CD1c-positive myeloid dendritic cell (primary cell): ENCODE measurements around the gene ZNF556.
"Not testable (repeated sequence)": the region's sequence is repeated elsewhere in the genome, so short reads cannot be mapped to it uniquely, and the experiment has no call there.

Source experiments
- DNase-seq: peaks from one replicate; pipeline ENCODE4 v3.0.0-alpha.2; 2016; ENCODE audit errors: extremely low spot score

The ZNF556 gene

DNA sequence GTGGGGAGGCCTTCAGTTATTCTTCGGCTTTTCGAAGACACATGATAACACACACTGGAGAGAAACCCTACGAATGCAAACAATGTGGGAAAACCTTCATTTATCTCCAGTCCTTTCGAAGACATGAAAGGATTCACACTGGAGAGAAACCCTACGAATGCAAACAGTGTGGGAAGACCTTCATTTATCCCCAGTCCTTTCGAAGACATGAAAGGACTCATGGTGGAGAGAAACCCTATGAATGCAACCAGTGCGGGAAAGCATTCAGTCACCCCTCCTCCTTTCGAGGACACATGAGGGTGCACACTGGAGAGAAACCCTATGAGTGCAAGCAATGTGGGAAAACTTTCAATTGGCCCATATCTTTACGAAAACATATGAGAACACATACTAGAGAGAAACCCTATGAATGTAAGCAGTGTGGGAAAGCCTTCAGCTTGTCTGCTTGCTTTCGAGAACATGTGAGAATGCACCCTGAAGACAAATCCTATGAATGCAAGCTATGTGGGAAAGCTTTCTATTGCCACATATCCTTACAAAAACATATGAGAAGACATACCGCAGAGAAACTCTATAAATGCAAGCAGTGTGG, 14.0 kb upstream of the ZNF556 start:
- no peak for DNase-seq

- no peak for DNase-seq
These were observed 12.3 kb upstream of the ZNF556 start for GRCh38 chr19:2854849-2855248.

- no peak for DNase-seq
These were observed 10.6 kb upstream of the ZNF556 start for GRCh38 chr19:2856457-2857050.

GRCh38 chr19:2858864-2859263, 8.3 kb upstream of the ZNF556 start:
- DNase-seq, result no peak

DNA sequence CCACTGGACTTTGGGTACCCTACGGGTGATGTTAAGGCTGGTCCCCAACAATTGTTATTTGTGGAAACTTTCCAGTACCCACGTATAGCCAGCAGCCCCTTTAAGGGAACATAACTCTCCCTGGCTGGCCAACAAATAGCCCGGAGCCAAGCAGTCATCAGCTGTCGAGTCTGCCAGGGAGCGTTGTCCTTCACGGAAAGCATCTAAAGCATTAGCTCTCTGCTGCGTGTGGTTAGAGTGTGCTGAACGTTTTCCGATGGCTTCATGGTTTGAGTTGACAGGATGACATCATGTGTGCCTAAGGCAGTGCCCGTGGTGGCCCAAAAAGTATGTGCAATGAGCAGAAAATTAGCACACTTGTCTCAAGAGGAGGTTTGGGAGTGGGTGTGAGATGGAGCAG, 3.3 kb upstream of the ZNF556 start:
- DNase-seq, result no peak

DNA sequence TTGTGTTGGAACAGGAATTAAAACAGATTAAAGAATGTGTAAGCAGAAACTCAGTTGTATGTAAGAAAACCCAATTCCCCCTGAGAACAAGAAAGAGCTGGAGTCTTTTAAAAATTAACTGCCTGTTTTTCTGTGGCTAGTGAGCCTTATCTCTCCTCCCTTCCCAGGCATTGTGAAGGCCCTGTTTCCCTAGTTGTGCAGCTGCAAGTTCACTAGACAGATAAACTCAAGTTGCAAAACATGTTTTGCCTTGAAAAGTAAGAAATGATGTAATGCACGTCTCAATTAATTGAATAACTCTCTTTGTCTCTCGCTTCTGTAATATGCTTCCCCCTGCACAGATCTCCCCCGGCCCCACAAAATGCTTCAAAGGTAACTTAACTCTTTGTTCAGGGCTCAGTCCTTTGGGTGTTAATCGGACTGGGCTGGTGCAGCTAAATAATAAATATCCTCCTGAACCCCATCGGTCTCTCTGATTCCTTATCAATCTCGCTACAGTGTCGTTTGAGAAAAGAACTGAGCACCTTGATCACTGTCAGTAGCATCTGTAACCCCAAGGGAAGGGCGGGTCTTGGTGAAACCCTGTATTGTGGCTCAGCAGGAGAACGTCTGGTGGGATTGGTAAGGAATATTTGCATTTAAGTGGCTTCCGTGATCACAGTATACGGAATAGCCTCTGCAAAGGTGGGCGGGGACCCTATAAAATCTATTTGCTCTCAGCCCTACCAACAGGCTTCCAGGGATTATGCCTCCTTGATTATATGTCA, 1.6 kb upstream of the ZNF556 start:
- no peak for DNase-seq

DNA sequence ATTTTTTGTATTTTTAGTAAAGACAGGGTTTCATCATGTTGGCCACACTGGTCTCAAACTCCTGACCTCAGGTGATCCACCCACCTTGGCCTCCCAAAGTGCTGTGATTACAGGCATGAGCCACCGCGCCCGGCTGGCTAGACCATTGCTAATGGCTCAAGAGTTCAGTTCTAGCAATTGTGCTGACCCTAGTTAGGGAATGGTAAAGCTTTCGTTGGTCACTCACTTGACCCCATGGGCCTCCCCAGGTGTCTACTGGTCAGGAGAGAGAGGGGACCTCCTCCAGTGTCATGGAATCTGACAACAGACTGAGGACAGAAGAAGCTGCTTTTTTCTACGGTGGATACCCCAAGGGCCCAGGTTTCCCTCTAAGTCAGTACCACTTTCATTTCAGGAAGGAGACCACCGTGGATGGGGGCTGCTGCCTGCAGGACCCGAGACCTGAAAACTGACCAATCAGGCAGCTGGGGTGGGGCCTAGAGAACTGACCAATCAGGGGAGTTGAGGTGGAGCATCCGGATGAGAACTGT, 575 bp upstream of the ZNF556 start:
- DNase-seq, result no peak

- DNase-seq, result no peak
These were observed 2.5 kb downstream of the ZNF556 start for GRCh38 chr19:2869618-2870017.

DNA sequence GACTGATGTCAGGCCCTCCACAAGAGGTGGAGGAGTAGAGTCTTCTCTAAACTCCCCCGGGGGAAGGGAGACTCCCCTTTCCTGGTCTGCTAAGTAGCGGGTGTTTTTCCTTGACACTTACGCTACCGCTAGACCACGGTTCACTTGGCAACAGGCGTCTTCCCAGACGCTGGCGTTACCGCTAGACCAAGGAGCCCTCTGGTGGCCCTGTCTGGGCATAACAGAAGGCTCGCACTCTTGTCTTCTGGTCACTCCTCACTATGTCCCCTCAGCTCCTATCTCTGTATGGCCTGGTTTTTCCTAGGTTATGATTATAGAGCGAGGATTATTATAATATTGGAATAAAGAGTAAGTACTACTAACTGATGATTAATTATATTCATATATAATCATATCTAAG, 5.0 kb downstream of the ZNF556 start:
- not testable (repeated sequence) for DNase-seq

- DNase-seq, result no peak
These were observed 10.5 kb downstream of the ZNF556 start for GRCh38 chr19:2877398-2878331.

DNA sequence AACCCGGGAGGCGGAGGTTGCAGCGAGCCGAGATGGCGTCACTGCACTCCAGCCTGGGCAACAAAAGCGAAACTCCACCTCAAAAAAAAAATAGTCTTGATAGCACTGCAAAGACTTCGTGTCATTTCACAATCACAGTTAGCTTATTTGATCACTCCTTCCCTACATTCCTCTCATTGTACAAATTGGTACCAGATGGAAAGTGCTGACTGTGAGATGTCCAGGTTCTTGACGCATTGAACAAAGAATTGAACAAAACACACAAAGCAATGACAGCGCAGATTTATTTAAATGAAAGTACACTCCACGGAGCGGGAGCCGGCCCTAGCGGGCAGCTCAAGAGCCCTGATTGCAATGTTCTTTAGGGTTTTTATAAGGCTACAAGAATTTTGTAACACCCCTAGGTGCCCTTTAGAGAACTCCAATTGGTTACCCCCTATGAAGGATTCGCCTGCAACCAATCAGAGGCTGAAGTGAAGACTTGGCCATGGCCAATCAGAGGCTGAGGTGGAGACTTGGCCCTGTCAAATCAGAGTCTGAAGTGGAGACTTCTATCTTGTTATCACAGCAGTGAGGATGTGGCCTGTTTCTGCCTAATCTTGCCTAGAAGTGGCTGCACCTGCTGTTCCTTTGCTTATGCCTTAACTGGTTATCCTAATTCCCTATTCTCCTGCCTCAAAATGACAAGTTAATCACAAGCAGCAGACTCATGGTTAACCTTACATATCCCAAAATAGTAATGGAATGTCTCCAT, 16.7 kb downstream of the ZNF556 start:
- DNase-seq, result no peak

DNA sequence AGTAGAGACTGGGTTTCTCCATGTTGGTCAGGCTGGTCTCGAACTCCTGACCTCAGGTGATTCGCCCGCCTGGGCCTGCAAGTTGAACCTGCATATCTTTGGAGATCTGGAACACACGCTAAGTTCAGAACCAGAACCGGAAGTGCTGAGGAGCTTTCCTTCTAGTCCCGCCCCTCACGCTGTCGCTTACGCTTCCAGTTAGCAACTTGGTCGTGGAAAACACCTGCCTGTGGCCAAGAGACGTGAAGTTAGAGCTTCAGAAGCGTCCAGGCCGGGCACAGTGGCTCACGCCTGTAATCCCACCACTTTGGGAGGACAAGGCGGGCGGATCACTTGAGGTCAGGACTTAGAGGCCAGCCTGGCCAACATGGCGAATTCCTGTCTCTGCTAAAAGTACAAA, 18.6 kb downstream of the ZNF556 start:
- DNase-seq, result no peak

GRCh38 chr19:2887391-2887914, 20.3 kb downstream of the ZNF556 start:
- DNase-seq, result peak; percentile 68

DNA sequence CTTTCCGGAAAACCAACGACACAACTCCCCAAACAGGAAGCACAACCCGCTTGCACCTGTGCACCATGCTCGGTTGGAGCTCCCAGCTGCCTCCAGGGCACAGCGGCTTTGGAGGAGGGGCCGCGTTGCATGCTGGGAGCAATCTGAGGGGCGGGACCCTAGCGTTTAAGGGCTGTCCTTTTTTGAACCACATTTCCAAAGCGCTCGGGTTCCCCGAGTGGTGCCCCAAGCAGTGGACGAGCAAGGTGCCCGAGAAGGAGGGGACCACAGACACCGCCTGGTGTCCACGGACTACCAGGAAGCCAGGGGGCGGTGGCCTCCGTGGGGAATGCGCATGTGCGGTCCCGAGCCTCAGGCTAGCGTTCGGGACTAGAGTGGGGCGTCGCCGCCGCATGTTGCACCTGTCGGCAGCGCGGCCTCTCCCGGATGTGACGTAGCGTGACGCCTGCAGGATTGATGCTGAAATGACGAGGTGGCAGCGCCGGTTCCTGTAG, 21.6 kb downstream of the ZNF556 start:
- DNase-seq, result peak; percentile 57

- DNase-seq, result not testable (repeated sequence)
These were observed 23.4 kb downstream of the ZNF556 start for GRCh38 chr19:2890531-2890930.

DNA sequence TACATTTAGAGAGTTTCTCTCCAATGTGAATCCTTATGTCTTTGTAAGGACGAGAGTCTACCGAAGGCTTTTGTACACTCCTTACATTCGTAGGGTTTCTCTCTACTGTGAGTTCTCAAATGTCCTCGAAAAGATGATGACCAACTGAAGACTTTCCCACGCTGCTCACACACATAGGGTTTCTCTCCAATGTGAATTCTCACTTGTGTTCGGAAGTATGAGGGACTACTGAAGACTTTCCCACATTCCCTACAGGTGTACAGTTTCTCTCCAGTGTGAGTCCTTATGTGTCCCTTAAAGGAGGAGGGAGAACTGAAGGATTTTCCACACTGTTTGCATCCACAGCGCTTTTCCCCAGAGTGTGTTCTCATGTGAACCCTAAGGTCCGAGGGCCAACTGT, 29.6 kb downstream of the ZNF556 start:
- no peak for DNase-seq

DNA sequence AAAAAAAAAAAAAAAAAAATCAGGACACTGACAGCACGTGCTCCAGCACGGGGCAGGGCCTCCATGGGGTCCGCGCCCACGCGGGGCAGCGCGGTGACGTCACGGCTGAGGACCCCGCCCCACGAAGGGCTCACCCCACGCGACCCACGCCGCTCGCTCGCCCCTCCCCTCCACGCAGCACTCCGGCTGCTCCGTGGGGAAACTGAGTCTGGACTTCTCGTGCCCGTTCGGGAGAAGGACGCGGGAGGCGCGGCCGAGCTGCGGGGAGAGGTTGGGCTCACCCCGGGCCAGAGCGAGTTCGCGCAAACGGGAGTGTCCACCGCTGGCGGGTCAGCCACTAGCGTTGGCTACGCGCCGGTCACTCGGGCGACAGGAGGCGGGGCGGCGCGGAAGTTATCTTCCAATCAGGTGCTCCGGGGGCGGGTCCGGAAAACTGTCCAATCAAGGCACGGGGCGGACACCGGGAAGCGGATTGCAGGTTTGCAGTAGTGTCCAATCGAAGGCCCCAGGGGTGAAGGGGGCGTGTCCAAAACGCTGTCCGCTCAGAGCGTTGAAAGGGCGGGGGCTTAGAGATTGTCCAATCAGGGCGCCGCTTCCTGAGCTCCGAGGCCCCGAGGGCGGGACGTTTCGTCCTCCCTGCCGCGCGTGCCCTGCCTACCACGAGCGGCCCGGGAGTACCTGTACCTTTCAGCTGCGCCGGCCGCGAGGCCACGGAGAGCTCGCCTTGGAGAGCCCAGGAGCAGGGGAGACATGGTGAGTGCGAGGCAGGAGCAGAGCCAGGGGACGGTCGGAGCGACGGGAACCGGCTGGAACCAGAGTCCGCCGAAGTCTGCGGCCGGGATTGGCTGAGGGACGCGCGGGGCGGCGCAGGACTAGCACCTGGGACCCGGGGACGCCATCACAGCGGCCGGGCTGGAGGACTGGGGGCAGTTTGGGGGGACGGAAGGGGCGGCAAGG, 33.4 kb downstream of the ZNF556 start, which contains the start of gene ZNF57:
Gene ZNF57 (plus strand): TSS at position 633 of the 957 bp plus-strand sequence. CDS start 118 bp downstream, at position 751.
- peak; percentile 99 for DNase-seq

GRCh38 chr19:2902590-2903218, 35.6 kb downstream of the ZNF556 start:
- DNase-seq, result no peak

- DNase-seq, result not testable (repeated sequence)
These were observed 36.2 kb downstream of the ZNF556 start for GRCh38 chr19:2903326-2903725.
